ENCODE data around the gene PTPN4.

PTPN4 gene, protein sequence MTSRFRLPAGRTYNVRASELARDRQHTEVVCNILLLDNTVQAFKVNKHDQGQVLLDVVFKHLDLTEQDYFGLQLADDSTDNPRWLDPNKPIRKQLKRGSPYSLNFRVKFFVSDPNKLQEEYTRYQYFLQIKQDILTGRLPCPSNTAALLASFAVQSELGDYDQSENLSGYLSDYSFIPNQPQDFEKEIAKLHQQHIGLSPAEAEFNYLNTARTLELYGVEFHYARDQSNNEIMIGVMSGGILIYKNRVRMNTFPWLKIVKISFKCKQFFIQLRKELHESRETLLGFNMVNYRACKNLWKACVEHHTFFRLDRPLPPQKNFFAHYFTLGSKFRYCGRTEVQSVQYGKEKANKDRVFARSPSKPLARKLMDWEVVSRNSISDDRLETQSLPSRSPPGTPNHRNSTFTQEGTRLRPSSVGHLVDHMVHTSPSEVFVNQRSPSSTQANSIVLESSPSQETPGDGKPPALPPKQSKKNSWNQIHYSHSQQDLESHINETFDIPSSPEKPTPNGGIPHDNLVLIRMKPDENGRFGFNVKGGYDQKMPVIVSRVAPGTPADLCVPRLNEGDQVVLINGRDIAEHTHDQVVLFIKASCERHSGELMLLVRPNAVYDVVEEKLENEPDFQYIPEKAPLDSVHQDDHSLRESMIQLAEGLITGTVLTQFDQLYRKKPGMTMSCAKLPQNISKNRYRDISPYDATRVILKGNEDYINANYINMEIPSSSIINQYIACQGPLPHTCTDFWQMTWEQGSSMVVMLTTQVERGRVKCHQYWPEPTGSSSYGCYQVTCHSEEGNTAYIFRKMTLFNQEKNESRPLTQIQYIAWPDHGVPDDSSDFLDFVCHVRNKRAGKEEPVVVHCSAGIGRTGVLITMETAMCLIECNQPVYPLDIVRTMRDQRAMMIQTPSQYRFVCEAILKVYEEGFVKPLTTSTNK

DNA sequence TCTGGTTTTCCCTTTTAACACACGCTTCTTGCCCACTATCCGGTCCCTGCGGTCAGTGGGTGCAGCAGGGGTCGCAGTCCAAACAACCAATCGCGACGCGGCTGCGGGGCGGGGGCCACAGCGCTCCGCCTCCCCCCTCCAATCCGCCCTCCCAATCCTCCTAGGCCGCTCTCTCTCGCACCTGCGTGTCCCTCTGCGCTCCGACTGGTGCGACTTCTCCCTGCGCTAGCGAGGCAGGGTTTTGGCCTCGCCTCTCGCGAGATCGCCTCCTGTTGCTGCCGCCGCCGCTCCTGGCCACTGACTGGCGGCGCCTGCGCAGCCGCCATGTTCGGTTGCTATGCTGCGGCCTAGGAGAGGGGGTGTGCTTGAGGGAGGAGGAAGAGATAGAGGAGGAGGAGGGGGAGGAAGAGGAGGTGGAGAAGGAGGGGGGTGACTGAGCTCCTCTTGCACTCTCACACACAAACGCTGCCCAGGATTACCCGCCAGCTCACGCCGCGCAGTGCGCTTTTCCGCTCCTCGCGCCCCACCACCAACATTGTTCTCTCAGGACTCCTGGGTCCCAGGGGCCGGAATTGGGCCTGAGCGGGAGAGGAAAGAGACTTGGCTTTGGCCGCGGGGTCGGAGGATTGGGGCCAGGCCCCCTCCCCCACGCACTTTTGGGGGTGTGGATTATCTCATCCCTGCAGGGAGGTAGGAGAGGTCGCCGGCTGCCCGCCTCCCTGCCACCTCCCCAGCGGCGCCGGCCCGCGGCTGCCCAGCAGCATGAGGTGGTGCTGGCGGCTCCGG lies at the start of gene PTPN4:
Gene PTPN4 (plus strand): TSS at position 472 of the 786 bp plus-strand sequence. CDS start 49,932 bp downstream, outside the sequence.
- DNase-seq (ENCODE audit: low spot score), result peak; percentile 97

DNA sequence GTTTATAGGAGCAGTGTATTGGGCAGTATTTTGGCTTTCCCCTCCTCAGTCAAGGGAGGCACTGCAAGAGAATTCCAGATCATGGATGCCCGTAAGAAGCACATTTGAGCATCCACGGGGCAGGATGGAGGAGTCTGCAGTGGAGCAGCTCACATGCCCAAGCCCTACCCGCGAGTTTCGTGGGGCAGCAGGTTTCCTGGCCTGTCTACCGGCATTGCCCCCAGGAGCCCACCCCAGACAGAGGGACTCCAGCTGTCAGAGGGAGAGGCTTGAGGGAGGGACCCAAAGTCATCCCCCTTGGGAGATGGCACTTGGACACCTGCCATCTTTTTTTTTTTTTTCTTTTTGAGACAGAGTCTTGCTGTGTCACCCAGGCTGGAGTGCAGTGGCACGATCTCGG lies 49.4 kb upstream of the PTPN4 start:
- no peak for DNase-seq (ENCODE audit: low spot score)

DNA sequence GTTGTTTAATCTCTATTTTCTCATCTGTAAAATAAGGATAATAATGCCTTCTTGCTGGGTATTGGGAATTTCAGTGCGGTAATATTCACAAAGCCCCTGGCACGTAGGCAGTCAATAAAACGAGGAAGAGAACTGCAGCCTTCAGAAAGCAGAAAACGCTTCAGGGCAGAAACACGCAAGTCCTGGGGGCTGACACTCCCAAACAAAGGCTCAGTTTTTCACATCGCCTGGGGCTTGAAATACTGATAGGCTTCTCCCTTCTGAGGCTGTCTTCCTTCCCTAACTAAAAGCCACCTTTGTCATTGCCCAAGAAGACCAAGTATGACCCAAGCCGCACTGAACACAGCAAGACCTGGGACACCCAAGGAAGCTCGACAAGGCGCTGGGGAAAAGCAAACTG lies 48.4 kb upstream of the PTPN4 start:
- DNase-seq (ENCODE audit: low spot score), result no peak

DNA sequence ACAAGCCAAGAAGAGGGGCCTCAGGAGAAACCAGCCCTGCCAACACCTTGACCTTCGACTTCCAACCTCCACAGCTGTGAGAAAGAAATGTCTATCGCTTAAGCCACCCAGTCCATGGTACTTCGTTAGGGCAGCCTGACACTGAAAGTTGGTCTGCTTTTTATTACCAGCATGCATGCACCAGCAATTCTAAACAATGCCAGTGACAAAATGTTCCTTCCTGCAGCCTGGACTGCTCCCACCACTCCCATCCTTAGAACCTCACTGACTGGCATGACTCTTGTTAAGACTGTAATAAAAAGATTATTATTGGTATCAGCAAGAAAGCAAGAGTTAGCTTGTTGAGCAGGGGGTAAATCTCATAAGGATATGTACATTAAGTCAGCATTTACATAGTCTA lies 47.2 kb upstream of the PTPN4 start:
- no peak for DNase-seq (ENCODE audit: low spot score)

DNA sequence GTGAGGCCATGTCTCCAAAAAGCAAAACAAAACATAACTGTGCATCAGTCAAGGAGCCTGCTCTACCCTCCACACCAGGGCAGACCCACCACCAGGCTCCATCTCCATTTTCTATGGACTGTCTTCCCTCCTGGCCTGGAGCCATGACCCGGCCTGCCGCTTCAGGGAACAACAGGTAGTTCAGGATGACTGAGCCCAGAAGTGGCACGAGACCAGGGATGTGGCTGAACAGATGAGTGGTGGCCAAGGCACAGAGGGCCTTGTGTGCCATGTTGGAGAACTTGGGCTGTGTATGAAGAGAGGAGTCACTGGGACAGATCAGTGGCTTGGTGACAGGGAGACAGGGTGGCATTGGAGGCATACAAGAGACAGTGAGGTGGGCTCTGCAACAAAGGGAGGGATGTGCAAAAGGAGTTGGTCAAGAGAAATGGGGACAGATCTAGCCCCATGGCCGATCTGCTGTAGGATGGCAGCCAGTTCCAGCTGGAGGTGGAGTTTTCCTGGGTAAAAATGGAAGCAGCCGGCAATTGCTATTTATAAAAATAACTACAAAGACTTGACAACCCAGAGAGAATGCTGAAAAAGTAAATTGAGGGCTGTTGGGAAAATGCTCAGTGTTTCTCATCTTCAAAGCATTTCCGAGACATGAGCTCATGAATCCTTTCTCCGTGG lies 45.8 kb upstream of the PTPN4 start:
- no peak for DNase-seq (ENCODE audit: low spot score)

DNA sequence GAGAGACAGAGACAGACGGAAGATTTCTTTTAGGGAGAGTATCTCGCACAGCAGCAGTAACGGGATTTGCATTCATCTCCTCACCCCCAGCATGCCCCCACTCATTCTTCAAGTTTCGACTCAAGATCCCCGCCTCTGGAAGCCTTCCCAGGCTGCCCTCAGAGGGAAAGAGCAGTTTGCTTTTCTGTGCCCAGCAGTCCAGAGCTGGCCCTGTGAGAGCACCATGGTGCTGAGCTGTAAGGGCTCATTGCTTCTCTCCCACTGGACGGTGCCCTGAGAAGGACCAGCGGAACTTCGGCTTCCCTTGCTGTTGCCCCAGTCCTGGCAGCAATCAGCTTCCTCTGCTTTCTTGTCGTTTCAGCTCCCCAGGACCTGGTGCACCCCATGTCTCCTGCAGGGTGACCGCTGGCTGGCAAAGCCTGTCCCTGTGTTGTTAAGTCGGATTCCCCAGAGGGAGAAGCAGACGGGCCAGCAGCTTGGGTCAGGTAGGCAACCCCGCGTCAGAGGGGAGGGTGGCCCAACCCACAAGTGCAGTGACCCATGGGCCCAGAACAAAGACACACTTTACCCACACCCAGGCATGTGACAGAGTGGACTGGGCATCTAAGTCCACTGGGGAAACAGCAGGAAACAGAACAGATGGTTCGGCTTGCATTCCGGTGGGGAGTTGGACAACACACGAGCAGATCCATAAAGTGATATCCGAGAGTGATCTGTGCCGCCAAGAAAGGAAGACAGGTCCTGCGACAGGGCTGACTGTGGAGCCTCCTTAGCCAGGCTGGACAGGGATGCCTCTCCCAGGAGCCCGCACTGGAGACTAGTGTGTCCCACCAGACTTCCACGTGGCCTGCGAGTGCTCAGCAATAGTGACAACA lies 44.1 kb upstream of the PTPN4 start:
- no peak for DNase-seq (ENCODE audit: low spot score)

DNA sequence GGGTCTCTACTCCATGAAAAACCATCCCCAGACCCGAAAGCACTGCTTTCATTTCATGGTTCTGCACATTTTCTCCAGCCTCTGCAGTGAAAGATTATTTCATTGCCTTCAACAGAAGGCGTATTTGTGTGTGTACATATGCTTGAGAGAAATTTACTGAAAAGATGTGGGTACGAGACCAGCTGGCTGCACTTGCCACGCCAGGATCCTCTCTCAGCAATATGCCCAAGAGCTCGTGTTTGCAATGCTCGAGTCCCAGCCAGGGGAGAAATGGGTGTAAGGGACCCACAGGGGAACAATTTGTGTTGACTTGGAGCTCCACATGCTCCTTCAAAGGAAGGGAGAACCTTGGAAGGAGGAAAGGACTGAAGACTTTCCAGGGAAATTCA lies 43.4 kb upstream of the PTPN4 start:
- DNase-seq (ENCODE audit: low spot score), result no peak

DNA sequence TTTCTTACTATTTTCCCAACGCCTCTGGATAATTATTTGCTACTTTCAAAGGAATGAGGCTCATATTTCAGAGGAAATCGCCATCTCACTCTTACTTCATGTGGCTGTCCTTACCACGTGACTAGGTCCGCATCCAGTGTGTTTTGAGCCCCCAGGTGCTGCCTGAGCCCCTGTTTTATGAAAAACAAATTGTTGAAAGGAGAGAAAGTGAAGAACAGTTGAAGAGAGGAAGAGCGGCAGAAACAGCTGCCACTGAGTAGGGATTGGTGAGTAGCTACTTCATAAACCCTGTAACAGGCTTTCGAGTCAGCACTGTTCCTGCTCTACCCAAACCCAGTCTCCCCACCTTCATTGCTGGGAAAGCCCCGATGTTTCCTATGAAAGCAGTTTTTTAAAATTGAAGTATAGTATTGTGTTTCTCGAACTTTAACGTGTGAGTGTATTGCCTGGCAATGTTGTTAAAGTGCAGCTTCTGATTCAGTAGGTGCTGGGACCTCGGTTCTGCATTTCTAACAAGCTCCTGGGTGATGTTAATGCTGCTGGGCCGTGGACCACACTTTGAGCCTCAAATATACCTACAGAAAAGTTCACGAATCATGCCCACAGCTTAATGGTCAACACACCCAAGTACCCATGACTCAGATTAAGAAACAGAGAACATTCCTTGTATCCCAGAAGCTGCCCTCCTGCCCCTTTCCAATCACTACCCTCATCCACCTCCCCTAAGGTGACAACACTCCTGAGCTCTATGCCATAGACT lies 41.0 kb upstream of the PTPN4 start:
- no peak for DNase-seq (ENCODE audit: low spot score)

DNA sequence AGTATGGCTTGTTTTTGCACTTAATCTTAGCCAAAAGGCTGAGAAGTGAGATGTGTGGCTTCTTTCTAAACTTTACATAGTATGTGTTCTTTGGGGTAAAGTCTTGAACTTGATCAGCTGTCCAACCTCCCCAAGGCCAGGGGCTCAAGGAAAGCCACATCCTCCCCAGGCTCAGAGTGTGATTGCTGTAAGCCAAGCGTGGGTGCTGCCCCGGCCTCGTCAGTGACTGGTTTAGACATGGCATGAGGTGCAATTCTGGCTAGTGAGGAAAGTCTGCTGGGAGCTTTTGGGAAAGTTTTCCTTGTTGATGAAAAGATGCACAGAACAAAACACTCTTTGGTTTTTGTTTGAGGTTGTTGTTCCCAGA lies 40.5 kb upstream of the PTPN4 start:
- no peak for DNase-seq (ENCODE audit: low spot score)

DNA sequence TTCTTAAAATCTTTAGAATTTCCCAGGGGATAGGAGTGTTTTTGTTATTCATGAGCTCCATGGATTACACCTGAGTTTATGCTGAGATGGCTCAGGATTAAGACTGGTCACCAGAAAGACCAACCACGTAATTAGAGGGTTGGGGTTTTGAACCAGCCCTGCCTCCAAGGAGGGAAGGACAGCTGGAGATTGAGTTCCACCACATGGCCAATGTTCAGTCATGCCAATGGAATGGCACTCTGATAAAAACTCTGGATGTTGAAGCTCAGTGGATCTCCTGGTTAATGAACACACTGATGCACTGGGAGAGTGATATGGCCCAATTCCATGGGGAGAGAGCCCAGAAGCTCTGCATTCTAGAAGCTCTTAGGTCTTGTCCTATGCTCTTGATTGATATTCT lies 38.7 kb upstream of the PTPN4 start:
- no peak for DNase-seq (ENCODE audit: low spot score)

DNA sequence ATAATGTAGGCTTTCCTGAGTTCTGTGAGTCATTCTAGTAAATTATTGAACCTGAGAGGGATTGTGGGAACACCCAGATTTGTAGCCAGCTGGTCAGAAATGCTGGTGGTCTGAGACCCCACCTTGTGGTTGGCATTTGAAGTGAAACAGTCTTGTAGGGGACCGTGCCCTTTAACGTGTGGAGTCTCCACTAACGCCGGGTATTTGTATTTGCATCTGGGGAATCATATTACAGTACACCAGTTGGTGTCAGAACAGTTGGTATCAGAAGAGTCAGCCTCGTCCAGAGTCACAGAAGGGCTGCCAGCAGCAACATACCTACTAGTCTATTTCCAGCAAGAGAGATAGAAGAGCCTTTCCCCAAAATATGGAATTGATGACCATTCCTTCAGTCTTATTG lies 38.3 kb upstream of the PTPN4 start:
- no peak for DNase-seq (ENCODE audit: low spot score)

DNA sequence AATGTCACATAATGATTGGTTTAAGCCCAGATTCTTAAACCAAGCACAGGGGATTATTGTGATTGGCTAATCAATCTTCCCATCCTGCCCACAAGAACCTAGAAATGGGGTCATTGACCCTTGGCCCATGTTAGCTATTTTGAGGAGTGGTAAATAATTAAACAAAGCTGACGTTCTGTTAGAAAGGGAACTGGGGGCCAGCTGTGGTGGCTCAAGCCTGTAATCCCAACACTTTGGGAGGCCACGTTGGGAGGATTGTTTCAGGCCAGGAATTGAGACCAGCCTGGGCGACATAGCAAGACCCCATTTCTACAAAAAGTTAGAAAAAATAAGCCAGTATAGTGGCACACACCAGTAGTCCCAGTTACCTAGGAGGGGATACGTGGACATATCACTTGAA lies 37.8 kb upstream of the PTPN4 start:
- no peak for DNase-seq (ENCODE audit: low spot score)

DNA sequence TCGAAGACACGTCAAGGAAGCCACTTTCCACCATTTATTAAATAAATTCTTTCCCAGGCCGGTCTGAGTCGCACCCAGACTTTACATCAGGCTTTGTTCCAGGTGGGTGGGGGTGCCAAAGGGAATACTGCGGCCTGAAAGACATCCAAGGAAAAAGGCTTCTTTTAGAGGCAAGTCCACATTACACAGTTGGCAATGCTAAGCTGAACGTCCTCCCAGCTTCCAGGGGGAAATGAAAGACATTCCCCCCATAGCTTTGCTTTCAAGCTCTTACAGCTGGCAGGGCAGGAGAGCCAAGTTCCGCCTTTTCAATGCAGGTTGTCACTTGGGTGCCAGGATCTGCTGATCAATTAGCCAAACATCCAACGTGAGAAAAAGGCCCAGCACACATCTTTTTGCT lies 36.5 kb upstream of the PTPN4 start:
- DNase-seq (ENCODE audit: low spot score), result no peak

DNA sequence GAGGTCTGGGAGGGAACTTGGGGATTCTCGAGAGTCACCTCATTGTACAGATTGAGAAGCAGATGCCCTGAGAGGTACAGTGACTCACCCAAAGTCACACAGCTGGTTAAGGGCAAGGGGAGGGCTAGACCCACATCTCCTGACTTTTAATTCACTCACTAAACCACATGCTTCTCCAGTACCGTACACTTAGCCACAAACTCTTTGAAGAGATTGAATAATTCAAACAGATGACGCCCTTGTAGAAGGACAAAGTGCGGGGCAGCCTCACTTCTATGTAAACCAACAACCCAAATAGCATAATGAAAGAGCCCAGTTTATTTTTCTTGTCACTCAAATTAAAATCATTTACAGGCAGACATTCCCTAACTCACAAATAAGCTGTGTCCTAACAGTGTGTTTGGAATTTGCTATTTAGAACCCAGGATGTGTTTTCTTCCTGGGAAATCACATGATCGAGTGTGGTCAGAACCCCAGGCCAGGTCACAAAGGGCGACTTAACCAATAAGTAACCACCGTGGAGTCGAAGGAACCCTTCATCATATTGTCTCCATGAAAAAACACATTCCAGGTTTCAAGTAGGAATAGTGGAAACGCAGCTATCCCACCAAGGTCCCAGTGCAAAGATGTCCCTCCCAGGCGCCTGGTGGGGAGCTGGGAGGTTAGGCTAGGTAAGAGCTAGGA lies 35.8 kb upstream of the PTPN4 start:
- no peak for DNase-seq (ENCODE audit: low spot score)

DNA sequence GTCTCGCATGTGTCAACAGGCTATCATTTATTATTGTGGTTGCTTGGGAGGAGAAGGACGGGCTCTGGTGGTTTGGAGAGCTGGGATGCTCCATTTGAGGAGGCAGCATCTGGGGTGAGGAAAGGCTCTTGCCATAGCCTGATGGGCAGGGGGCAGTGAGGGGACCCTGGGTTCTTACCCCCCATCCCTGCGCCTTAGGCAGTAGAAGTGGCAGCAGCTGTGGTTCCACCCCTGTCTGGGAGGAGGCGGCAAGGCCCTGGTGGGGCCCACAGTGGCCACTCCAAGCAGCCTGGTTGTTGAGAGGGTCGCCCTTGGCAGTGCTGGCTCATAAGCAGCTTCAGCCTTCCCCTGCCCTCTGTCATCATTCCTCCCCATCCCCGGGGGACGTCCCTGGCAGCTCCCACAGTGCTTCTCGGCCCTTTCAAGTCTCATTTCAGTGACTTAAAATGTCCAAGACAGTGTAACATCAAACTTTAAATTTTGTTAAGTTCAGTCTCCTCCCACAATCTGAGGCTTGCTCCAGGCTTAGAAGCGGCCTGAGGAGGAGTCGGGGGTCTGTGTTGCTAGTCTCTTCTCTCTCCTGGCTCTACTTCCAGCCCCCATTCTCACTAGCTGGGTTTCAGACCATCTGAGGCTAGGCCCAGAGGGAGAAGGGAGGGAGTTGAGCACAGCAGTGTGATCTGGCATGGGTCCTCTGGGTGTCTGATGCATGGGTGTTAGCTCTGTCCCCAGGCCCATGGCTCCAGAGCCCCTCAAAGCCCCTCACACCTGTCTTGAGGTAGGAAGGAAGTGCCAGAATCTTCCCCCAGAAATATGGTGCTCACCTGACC lies 34.9 kb upstream of the PTPN4 start:
- DNase-seq (ENCODE audit: low spot score), result no peak

DNA sequence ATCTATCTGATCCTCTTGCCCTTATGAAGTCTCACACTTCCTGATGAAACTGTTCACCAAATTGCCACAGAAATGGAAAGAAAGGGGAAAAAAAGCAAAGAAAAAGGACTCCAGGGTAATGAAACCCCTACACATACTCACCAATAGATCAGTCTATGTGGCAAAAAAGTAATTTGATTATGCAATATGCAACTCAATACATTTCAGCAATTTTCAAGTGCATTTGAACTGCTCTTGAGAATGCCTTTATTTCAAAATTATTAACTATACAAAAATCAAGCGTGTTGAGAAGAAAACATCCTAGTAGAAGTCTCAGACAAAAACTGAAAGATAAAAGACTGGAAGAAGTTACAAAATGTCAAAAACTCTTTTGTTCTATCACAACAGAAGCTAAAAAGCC lies 32.2 kb upstream of the PTPN4 start:
- DNase-seq (ENCODE audit: low spot score), result no peak

DNA sequence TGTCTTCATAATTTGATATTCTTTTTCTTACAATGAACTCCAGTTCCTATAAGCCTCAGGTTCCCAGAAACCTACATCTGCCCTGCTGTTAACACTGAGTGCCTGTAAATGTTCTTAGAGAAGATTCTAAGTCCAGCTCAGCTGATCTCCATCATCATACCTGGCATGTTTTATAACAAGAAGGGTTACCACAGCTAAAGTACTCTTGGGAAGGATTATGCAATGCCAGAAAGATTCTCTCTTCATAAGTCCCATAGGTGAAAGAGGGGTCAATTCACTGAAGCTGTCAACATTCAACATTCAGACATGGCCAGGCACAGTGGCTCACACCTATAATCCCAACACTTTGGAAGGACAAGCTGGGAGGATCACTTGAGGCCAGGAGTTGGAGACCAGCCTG lies 31.3 kb upstream of the PTPN4 start:
- no peak for DNase-seq (ENCODE audit: low spot score)

DNA sequence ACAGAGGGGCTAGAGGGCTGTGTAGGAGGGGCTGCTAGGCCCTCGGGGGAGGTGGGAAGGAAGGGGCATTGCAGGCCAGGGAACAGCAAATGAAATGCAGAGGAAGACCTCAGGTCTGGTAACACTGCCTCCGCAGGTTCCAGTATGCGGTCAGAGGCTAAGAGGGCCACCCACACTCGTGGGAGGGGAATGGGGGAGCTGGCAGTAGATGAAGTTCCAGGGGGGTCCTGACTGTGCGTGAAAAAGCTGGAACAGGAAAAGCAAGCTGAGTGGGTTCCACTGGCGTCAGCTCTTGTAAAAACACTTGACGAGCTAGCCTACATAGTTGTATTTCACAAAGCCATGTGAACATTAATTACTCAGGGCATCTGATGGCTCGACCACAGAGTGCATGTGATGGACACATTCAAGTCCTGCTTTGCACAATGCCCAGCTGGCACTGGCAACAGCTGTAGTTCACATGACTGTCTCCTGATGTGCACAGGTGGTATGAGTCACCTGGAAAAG lies 29.0 kb upstream of the PTPN4 start:
- DNase-seq (ENCODE audit: low spot score), result no peak
